GM10248 (cell line): ENCODE results near the gene BTRC.
"Not testable (repeated sequence)": the region's sequence is repeated elsewhere in the genome, so short reads cannot be mapped to it uniquely, and the experiment has no call there.

Experiments used
- CTCF ChIA-PET: fragments of 300-600 bp; sonication (Branson Sonifier 250); formaldehyde crosslinking; extraction: SDS; loops from one replicate; lab custom pipeline; 2021; ENCODE audit warnings: antibody characterized with exemption; lab: Yijun Ruan, JAX
- POLR2A ChIA-PET: fragments of 350-650 bp; sonication (Branson Sonifier 250); formaldehyde crosslinking; extraction: SDS; loops from one replicate; lab custom pipeline; 2020; ENCODE audit warnings: antibody characterized with exemption; lab: Yijun Ruan, JAX
- DNase-seq: peaks from one replicate; pipeline ENCODE4 v3.0.0; 2012; ENCODE audit errors: extremely low spot score
- TF ChIP-seq, protein P1 (sequence below): IDR thresholded peaks from 2 replicates; pipeline ENCODE4 v1.5.1; 2012; ENCODE audit warnings: mild to moderate bottlenecking, low read depth; ENCODE audit errors: extremely low read depth, missing control alignments, control extremely low read depth

Gene BTRC

GRCh38 chr10:101329341-101330032 is 24.5 kb upstream of the BTRC start:
- POLR2A ChIA-PET, result no interaction called here
- DNase-seq, result no peak
- CTCF ChIA-PET, result interaction anchor here (1.3 to 2.2 kb wide), 5 partner anchors 17 to 187 kb away, joined by 3 to 7 read pairs (median 3); no protein-coding TSS in a partner anchor
- TF ChIP-seq, protein P1, sequence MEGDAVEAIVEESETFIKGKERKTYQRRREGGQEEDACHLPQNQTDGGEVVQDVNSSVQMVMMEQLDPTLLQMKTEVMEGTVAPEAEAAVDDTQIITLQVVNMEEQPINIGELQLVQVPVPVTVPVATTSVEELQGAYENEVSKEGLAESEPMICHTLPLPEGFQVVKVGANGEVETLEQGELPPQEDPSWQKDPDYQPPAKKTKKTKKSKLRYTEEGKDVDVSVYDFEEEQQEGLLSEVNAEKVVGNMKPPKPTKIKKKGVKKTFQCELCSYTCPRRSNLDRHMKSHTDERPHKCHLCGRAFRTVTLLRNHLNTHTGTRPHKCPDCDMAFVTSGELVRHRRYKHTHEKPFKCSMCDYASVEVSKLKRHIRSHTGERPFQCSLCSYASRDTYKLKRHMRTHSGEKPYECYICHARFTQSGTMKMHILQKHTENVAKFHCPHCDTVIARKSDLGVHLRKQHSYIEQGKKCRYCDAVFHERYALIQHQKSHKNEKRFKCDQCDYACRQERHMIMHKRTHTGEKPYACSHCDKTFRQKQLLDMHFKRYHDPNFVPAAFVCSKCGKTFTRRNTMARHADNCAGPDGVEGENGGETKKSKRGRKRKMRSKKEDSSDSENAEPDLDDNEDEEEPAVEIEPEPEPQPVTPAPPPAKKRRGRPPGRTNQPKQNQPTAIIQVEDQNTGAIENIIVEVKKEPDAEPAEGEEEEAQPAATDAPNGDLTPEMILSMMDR, result no peak

GRCh38 chr10:101330231-101330630 is 23.7 kb upstream of the BTRC start:
- CTCF ChIA-PET, result interaction anchor here (1.3 to 2.2 kb wide), 5 partner anchors 10 to 188 kb away, joined by 3 to 7 read pairs (median 3); no protein-coding TSS in a partner anchor
- DNase-seq, result no peak
- POLR2A ChIA-PET, result no interaction called here
- TF ChIP-seq, protein P1, result no peak

GRCh38 chr10:101330631-101331225 is 23.2 kb upstream of the BTRC start:
- DNase-seq, result no peak
- TF ChIP-seq, protein P1, result no peak
- ChIA-PET CTCF (interaction anchor here (0.6 to 2.2 kb wide), 6 partner anchors 11 to 189 kb away, joined by 3 to 7 read pairs (median 3); no protein-coding TSS in a partner anchor), POLR2A (no interaction called here)

GRCh38 chr10:101331956-101332355 is 22.0 kb upstream of the BTRC start:
- ChIA-PET POLR2A (no interaction called here), CTCF (interaction anchor here (1.0 to 1.4 kb wide), 2 partner anchors 13 to 40 kb away, joined by 3 read pairs; no protein-coding TSS in a partner anchor)
- DNase-seq, result no peak
- TF ChIP-seq, protein P1, result no peak

- CTCF ChIA-PET, POLR2A ChIA-PET, DNase-seq: not testable (repeated sequence)
Observed at GRCh38 chr10:101334259-101334658, 19.7 kb upstream of the BTRC start.

DNA sequence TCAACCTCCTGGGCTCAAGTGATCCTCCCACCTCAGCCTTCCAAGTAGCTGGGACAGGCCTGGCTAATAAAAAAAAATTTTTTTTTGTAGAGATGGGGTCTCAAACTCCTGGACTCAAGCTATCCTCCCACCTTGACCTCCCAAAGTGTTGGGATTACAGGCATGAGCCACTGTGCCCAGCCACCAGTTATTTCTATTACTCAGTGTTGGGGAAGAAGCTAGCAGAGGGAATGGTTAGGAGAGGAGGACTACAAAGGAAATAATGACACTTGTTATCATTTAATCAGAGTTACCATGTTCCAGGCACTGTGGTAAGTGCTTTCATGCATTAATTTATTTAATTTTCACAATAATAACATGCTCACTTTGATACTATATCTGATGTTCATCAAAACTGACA is 17.6 kb upstream of the BTRC start:
- CTCF ChIA-PET, result interaction anchor here (1.5 kb wide), 1 partner anchor 49 kb away, joined by 3 read pairs; no protein-coding TSS in a partner anchor
- POLR2A ChIA-PET, result no interaction called here
- TF ChIP-seq, protein P1, result no peak
- no peak for DNase-seq

DNA sequence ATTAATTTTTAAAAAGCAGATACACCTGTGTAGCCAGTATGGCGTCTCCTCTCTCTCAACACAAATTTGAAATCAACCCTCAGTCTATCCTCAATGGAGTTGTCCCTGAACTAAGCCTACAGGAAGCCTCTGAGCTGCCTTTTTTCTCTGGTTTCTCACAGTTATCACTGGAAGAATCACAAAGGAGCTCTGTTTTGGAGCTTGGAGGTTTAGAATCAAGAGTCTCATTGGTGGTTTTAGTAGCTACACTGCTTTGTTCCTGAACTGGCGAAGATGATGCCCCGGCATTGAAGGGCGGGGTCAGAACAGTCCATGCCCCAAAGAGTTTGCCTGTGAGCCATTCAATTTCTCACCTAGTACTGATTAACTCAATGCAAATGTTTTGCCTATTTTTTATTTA is 16.1 kb upstream of the BTRC start:
- ChIA-PET CTCF (interaction anchor here (1.3 kb wide), 1 partner anchor 12 kb away, joined by 4 read pairs; no protein-coding TSS in a partner anchor), POLR2A (no interaction called here)
- DNase-seq, result no peak
- TF ChIP-seq, protein P1, result no peak
